Uterus (tissue), 4 donors: ENCODE measurements around the gene SFN. TPM values are rescaled to one million over a fixed set of nuclear protein-coding genes. Genes with fewer than 3 reads are reported as not detected.
A peak's percentile ranks its signal among the peaks of the same experiment; 100 is the strongest.
"Not testable (repeated sequence)": the region's sequence is repeated elsewhere in the genome, so short reads cannot be mapped to it uniquely, and the experiment has no call there.

ENCODE experiments used
- DNase-seq, 2 donors: peaks; one replicate each; pipeline ENCODE4 v3.0.0-alpha.2; 2019 to 2020
- H3K27ac ChIP-seq, 2 donors: fragments of 200-600 bp; sonication (generic); 1 replicate in 1 of 2; 2 replicates in 1 of 2; pipeline ENCODE4 v1.5.1; 2016 to 2018
- H3K27me3 ChIP-seq, 2 donors: fragments of 200-600 bp; sonication (generic); one replicate each; pipeline ENCODE4 v1.5.1; 2018 to 2019; ENCODE audit warnings: control low read depth in 1 of 2
- H3K36me3 ChIP-seq, 2 donors: fragments of 200-600 bp; sonication (generic); one replicate each; pipeline ENCODE4 v1.5.1; 2019; ENCODE audit warnings: control low read depth in 1 of 2
- H3K4me1 ChIP-seq, 2 donors: fragments of 200-600 bp; sonication (generic); one replicate each; pipeline ENCODE4 v1.5.1; 2018 to 2019; ENCODE audit warnings: control low read depth in 1 of 2
- H3K4me3 ChIP-seq, 2 donors: fragments of 200-600 bp; sonication (generic); 1 replicate in 1 of 2; 2 replicates in 1 of 2; pipeline ENCODE4 v1.5.1; 2018 to 2019; ENCODE audit warnings: mild to moderate bottlenecking in 1 of 2
- H3K9me3 ChIP-seq, 2 donors: fragments of 200-600 bp; sonication (generic); one replicate each; pipeline ENCODE4 v1.5.1; 2019; ENCODE audit warnings: control low read depth in 1 of 2
- CTCF ChIP-seq, 4 experiments: fragments of 200-600 bp in 2 of 4; fragments of 450-650 bp in 2 of 4; sonication (generic) in 2 of 4; IDR thresholded peaks; one replicate each; pipeline ENCODE4 v1.5.1; 2016 to 2019; ENCODE audit warnings: antibody characterized with exemption in 4 of 4, mild to moderate bottlenecking in 2 of 4, moderate library complexity in 1 of 4
- POLR2A ChIP-seq, 2 donors: fragments of 450-650 bp; IDR thresholded peaks; one replicate each; pipeline ENCODE4 v1.6.1; 2016; ENCODE audit warnings: antibody characterized with exemption in 2 of 2, mild to moderate bottlenecking in 1 of 2, moderate library complexity in 1 of 2
- intact Hi-C: fragments of 100-400 bp; cut with DNase I; formaldehyde crosslinking; loops from one replicate; pipeline ENCODE4 v1.15.1; 2023; ENCODE audit warnings: low total_unique reads
- total RNA-seq, 4 donors: library from RNA; depleted of rRNA in 3 of 4; stranded (reverse); fragments of >200 nt in 3 of 4; gene quantifications; one replicate each; pipeline versions ENCODE4 v1.1.0 to v1.2.4, GENCODE V29; 2014 to 2023
- donor health status: DM: yes; HTN: yes; CAD: no.

The SFN gene
- total RNA-seq, 4 donors from 2014 or later = 0.55 to 0.83 TPM; not detected in 2

GRCh38 chr1:26858891-26859640 is 3.9 kb upstream of the SFN start:
- H3K4me1 ChIP-seq = no peaks in the 10 kb centered on the region
- no peak overlapping the region for H3K4me3 ChIP-seq
- intact Hi-C loops = no loop called here
- H3K9me3 ChIP-seq = no peaks in the 10 kb centered on the region
- H3K27ac ChIP-seq = peak overlapping the region in 1 of 2 donors; percentile 29
- no peaks in the 10 kb centered on the region for H3K27me3 ChIP-seq
- TF ChIP-seq CTCF (IDR thresholded peaks at IDR 0.05) (no peak), POLR2A (IDR thresholded peaks at IDR 0.05) (no peak)
- H3K36me3 ChIP-seq = no peaks in the 10 kb centered on the region
- no peak for DNase-seq

GRCh38 chr1:26861286-26861701 is 1.7 kb upstream of the SFN start:
- no peak overlapping the region for H3K27ac ChIP-seq

GRCh38 chr1:26861889-26862378 is 1.0 kb upstream of the SFN start:
- DNase-seq = no peak
- no peak overlapping the region for H3K4me3 ChIP-seq
- TF ChIP-seq CTCF (IDR thresholded peaks at IDR 0.05) (no peak), POLR2A (IDR thresholded peaks at IDR 0.05) (no peak)
- no peaks in the 10 kb centered on the region for H3K4me1 ChIP-seq
- no peaks in the 10 kb centered on the region for H3K27me3 ChIP-seq
- no peaks in the 10 kb centered on the region for H3K36me3 ChIP-seq
- no peak overlapping the region for H3K27ac ChIP-seq
- no peaks in the 10 kb centered on the region for H3K9me3 ChIP-seq
- intact Hi-C loops = no loop called here

More at GRCh38 chr1:26861286-26861701, 1.7 kb upstream of the SFN start:
- DNase-seq = no peak
- intact Hi-C loops = no loop called here
- Histone ChIP-seq H3K27me3 (no peaks in the 10 kb centered on the region), H3K4me1 (no peaks in the 10 kb centered on the region), H3K9me3 (no peaks in the 10 kb centered on the region), H3K36me3 (no peaks in the 10 kb centered on the region), H3K4me3 (no peak overlapping the region)
- TF ChIP-seq CTCF (IDR thresholded peaks at IDR 0.05) (no peak), POLR2A (IDR thresholded peaks at IDR 0.05) (no peak)

- Histone ChIP-seq H3K4me1 (no peaks in the 10 kb centered on the region), H3K27ac (no peak overlapping the region), H3K4me3 (no peak overlapping the region), H3K36me3 (no peaks in the 10 kb centered on the region), H3K9me3 (no peaks in the 10 kb centered on the region), H3K27me3 (no peaks in the 10 kb centered on the region)
- DNase-seq = no peak
- intact Hi-C loops = no loop called here
- no peak for TF ChIP-seq POLR2A (IDR thresholded peaks at IDR 0.05)
- TF ChIP-seq CTCF (IDR thresholded peaks at IDR 0.05) = no peak
Observed at GRCh38 chr1:26863685-26864077, 732 bp downstream of the SFN start.

- DNase-seq = peak; percentile 98
- no peaks in the 10 kb centered on the region for H3K4me1 ChIP-seq
- peak overlapping the region; percentile 42 to 47 for H3K4me3 ChIP-seq
- H3K27ac ChIP-seq = peak overlapping the region; percentile 96 to 99
- H3K36me3 ChIP-seq = no peaks in the 10 kb centered on the region
- H3K9me3 ChIP-seq = no peaks in the 10 kb centered on the region
- intact Hi-C loops = no loop called here
- TF ChIP-seq POLR2A (IDR thresholded peaks at IDR 0.05) (peak; percentile 68 to 92), CTCF (IDR thresholded peaks at IDR 0.05) (peak in 2 of 4 experiments; percentile 20 to 23)
- H3K27me3 ChIP-seq = no peaks in the 10 kb centered on the region
Observed at GRCh38 chr1:26864610-26865480, 1.9 kb downstream of the SFN start.

GRCh38 chr1:26873097-26873496 is 10.1 kb downstream of the SFN start:
- intact Hi-C loops = loop anchor here (10.0 kb wide), 1 partner anchor 58 kb away; no protein-coding TSS in a partner anchor
- not testable (repeated sequence) for H3K27ac ChIP-seq, DNase-seq, H3K36me3 ChIP-seq, H3K4me3 ChIP-seq, H3K27me3 ChIP-seq, H3K4me1 ChIP-seq, H3K9me3 ChIP-seq
